ENCODE results near the gene BCL7C. TPM values are rescaled to one million over a fixed set of nuclear protein-coding genes. Genes with fewer than 3 reads are reported as not detected.
A peak's percentile ranks its signal among the peaks of the same experiment; 100 is the strongest.

BCL7C gene
- total RNA-seq (2021; fragmentation: NEBNext Ultra II Directional; extraction: Animal tissue kit (Norgen Biotek cat#: 25700)) = 16.5 and 17.2 TPM in 2 replicates
- 8.6 and 10.9 TPM in 2 replicates for polyA plus RNA-seq (2011; rRNA removed)
- 11.8 TPM for polyA plus RNA-seq (2011; cell fraction: cytosol; rRNA removed)
- 9.4 TPM for polyA plus RNA-seq (2011; cell fraction: nucleus; rRNA removed)
- 7.8 to 12.6 TPM (median 11.7 TPM) in 4 replicates for polyA plus RNA-seq (2012, experiment 1 of 2)
- 8.9 TPM for polyA plus RNA-seq (2012, experiment 2 of 2)
- 19.0 TPM for polyA plus RNA-seq (2013, experiment 1 of 2)
- 19.9 TPM for polyA plus RNA-seq (2013, experiment 2 of 2)
- polyA minus RNA-seq (2011; rRNA and poly(A)+ RNA removed) = 1.2 and 1.8 TPM in 2 replicates
- polyA minus RNA-seq (2011; cell fraction: cytosol; rRNA and poly(A)+ RNA removed) = 5.0 TPM
- polyA minus RNA-seq (2011; cell fraction: nucleus; rRNA and poly(A)+ RNA removed) = 4.0 TPM
- long read RNA-seq, experiment 1, transcript BCL7C-201 (6 exons, 1,740 nt) = major isoform, 11 of 19 reads
- long read RNA-seq, experiment 1, partial matches to known transcripts = 3 of 19 reads
- long read RNA-seq, experiment 1, other reads (novel, unspliced or antisense) = 3 of 19 reads
- long read RNA-seq, experiment 2, partial matches to known transcripts = 8 of 8 reads
- long read RNA-seq, experiment 2, other reads (novel, unspliced or antisense) = 0 of 8 reads

DNA sequence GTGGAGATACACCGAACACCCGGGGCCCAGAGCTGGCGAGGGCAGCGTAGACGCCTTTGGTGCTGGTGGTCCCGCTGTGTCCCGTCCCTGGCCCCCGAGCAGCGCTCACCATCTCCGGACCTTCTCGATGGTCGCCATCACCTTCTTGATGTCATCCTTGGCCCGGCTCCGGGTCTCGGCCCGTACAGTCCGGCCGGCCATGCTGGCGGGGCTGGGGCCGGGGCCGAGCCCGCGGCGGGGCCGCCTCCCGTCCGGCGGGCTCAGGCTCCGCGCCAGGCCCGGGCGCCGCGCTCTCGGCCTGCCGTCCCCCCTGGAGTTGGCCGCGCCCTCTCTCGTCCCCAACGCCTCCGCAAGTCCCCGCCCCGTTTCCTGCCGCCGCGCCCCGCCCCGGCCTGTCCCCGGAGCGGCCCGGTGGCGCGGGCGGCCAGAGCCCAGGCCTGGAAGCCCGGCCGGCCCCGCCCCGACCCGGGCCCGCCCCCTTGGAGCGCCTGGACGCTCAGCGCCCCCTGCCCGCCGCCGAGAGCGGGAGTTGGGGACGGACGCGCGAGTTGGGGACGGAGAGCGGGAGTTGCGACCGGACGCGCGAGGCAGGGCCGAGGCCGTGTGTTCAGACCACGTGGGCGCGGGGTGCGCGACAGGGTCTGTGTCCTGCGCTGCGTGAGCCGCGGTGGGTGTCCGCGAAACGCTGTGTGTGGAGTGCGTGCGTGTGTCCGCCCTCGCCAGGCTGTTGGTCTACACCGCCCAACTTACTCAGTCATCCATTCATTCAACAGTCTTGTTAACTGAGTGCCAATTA lies at the start of gene BCL7C:
BCL7C (minus strand) TSS at position 334 of the 796 bp plus-strand sequence; CDS start at position 201, 133 bp downstream.
- Histone ChIP-seq H3K4me1 (replicated peaks in 1 of 4; ENCODE audit: control insufficient read depth in 3 of 4, insufficient read depth in 4 of 4, low read length in 3 of 4) (peaks cover 4 to 13% (median 12%) of the 10 kb centered on the region in 4 experiments), H2BK15ac (ENCODE audit: low read length) (peak within 1 kb of the TSS; percentile 100; the same call in 1 of the 2 replicates), H3K14ac (ENCODE audit: insufficient read length) (no peak within 1 kb of the TSS), H2AK5ac (ENCODE audit: low read depth, low read length) (0 out of 2 replicates have a peak within 1 kb of the TSS, but pooled peaks have one; percentile 46), H3K36me3 (ENCODE audit: control insufficient read depth in 2 of 4, insufficient read depth in 4 of 4, low read length in 3 of 4) (peaks cover 0 to 4% (median 0%) of the 10 kb centered on the region in 4 experiments; a peak in 2 of 8 replicates), H3K4ac (replicated peaks; ENCODE audit: insufficient read length, low read depth, low read length) (peak within 1 kb of the TSS; percentile 97), H3K9me3 (ENCODE audit: insufficient read depth in 2 of 2, low read depth in 1 of 2, low read length in 1 of 2) (no peaks in the 10 kb centered on the region), H4K91ac (replicated peaks; ENCODE audit: insufficient read length, low read length) (peak within 1 kb of the TSS; percentile 99), H3K4me2 (ENCODE audit: insufficient read depth in 1 of 2, low read depth in 2 of 2, low read length in 2 of 2) (peak within 1 kb of the TSS; percentile 49 to 100), H3K79me2 (ENCODE audit: control insufficient read depth in 1 of 2, insufficient read depth in 2 of 2, low read length in 2 of 2) (no peaks in the 10 kb centered on the region), H4K8ac (ENCODE audit: extremely low read depth, insufficient read depth, low read length) (peak within 1 kb of the TSS; percentile 93), H2BK120ac (replicated peaks; ENCODE audit: low read depth, low read length) (peak within 1 kb of the TSS; percentile 94), H3K79me1 (ENCODE audit: low read depth, low read length) (peaks cover under 1% of the 10 kb centered on the region; the same call in 1 of the 2 replicates), H4K5ac (ENCODE audit: insufficient read length, low read depth, low read length) (peak within 1 kb of the TSS; percentile 63), H3K23ac (ENCODE audit: insufficient read length) (no peak within 1 kb of the TSS), H2AFZ (ENCODE audit: low read length) (peak within 1 kb of the TSS; percentile 69; the same call in 1 of the 2 replicates), H3K27ac (ENCODE audit: low read depth, low read length) (no peak within 1 kb of the TSS; the same call in 1 of the 2 replicates), H3K18ac (ENCODE audit: extremely low read depth, low read length) (peak within 1 kb of the TSS; percentile 97; the same call in 1 of the 2 replicates), H3K27me3 (replicated peaks in 1 of 4; ENCODE audit: control insufficient read depth in 3 of 4, extremely low read depth in 1 of 4, insufficient read depth in 3 of 4, low read length in 3 of 4) (peaks cover 0 to 13% (median 7%) of the 10 kb centered on the region in 4 experiments; a peak in 5 of 7 replicates), H3K56ac (replicated peaks; ENCODE audit: insufficient read length, low read depth, low read length) (peak within 1 kb of the TSS; percentile 59), H3K4me3 (ENCODE audit: extremely low read depth in 1 of 4, insufficient read depth in 2 of 4, low read depth in 3 of 4, low read length in 4 of 4) (peak within 1 kb of the TSS; percentile 60 to 73 (median 67)), H4K20me1 (replicated peaks in 1 of 2; ENCODE audit: control insufficient read depth in 1 of 2, insufficient read depth in 2 of 2, low read length in 2 of 2) (peaks cover 0 to 4% of the 10 kb centered on the region in 2 experiments), H2BK20ac (ENCODE audit: low read length) (0 out of 2 replicates have a peak within 1 kb of the TSS, but pooled peaks have one; percentile 34), H2BK5ac (ENCODE audit: low read depth, low read length) (peak within 1 kb of the TSS; percentile 97), H3K9ac (replicated peaks in 1 of 4; ENCODE audit: extremely low read depth in 1 of 4, low read depth in 3 of 4, low read length in 3 of 4) (peak within 1 kb of the TSS in 3 of 4 experiments; percentile 54 to 67 (median 63); a peak in 6 of 7 replicates), H2BK12ac (ENCODE audit: low read depth, low read length) (peak within 1 kb of the TSS; percentile 100), H3K23me2 (ENCODE audit: low read depth, low read length) (peaks cover 15% of the 10 kb centered on the region)
- WGBS, 2 experiments (ENCODE audit: extremely low coverage in 1 of 2, insufficient coverage in 1 of 2, insufficient read length in 1 of 2, insufficient replicate concordance in 2 of 2, low coverage in 1 of 2, low lambda C conversion rate in 2 of 2, missing lambda C conversion rate in 1 of 2) = 2% methylated on average over 57 of the region's 97 CpGs; no CpG with 5 or more reads in 1 of the 2 experiments
- FAIRE-seq (no peak), DNase-seq (ENCODE audit: low read depth in 1 of 2, low spot score in 2 of 2) (peak in 1 of 2 experiments; percentile 93)
- ChIA-PET CTCF (ENCODE audit: partially characterized antibody) (interaction anchor here (1.0 to 3.2 kb wide), 4 partner anchors 7 to 49 kb away, joined by 3 to 16 read pairs (median 4); no protein-coding TSS in a partner anchor), POLR2A (ENCODE audit: partially characterized antibody) (interaction anchor here (0.8 to 3.9 kb wide), 10 partner anchors 9 to 117 kb away, joined by 3 to 25 read pairs (median 4); no protein-coding TSS in a partner anchor)
- TF ChIP-seq TBP (IDR thresholded peaks at IDR 0.05; ENCODE audit: low read depth, low read length) (no peak), TAF1 (IDR thresholded peaks at IDR 0.05; ENCODE audit: low read depth, low read length) (peak; percentile 43), JUN (IDR thresholded peaks at IDR 0.05; ENCODE audit: low read depth, low read length) (no peak), CHD2 (IDR thresholded peaks at IDR 0.05; ENCODE audit: low read length) (peak; percentile 87), SUZ12 (IDR thresholded peaks at IDR 0.05; ENCODE audit: low read length) (0 out of 2 replicates have a peak, but pooled peaks have one; percentile 43)
- TF ChIP-seq, protein P1, sequence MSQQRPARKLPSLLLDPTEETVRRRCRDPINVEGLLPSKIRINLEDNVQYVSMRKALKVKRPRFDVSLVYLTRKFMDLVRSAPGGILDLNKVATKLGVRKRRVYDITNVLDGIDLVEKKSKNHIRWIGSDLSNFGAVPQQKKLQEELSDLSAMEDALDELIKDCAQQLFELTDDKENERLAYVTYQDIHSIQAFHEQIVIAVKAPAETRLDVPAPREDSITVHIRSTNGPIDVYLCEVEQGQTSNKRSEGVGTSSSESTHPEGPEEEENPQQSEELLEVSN (IDR thresholded peaks at IDR 0.05) = peak; percentile 98
